HepG2 (cell line): ENCODE results near the gene MAN1C1. TPM values are rescaled to one million over a fixed set of nuclear protein-coding genes. Genes with fewer than 3 reads are reported as not detected.

Source experiments
- ATAC-seq: fragments of 200-7000 bp; cut with Tn5 transposase; 3 replicates; pipeline ENCODE4 v1.9.1; 2020; ENCODE audit warnings: mild to moderate bottlenecking, moderate library complexity
- BruUV-seq: library from RNA; stranded (reverse); fragments of 400-500 nt; replicated peaks from 2 replicates; lab custom pipeline; 2021; lab: Mats Ljungman, UMichigan
- CTCF ChIA-PET: fragments of 300-600 bp; formaldehyde crosslinking; extraction: SDS; loops from one replicate; lab custom pipeline; 2021; ENCODE audit warnings: low total read pairs, inconsistent platforms, low intra/inter-chr PET ratio; lab: Yijun Ruan, JAX
- POLR2A ChIA-PET: fragments of 350-600 bp; sonication (Branson Sonifier 250); formaldehyde crosslinking; loops from one replicate; lab custom pipeline; 2020; ENCODE audit warnings: antibody characterized with exemption, inconsistent platforms; lab: Yijun Ruan, JAX
- DNase-seq: peaks from one replicate; pipeline ENCODE4 v3.0.0-alpha.2; 2015; ENCODE audit warnings: low spot score
- FAIRE-seq: peaks from 3 replicates; lab custom pipeline; 2011; peaks lifted over from hg19 to GRCh38; lab: Jason Lieb, UNC
- H2AFZ ChIP-seq: one replicate; pipeline ENCODE4 v1.6.1; 2011; ENCODE audit warnings: low read length, inconsistent platforms
- H3K27ac ChIP-seq: fragments of 300-600 bp; 3 replicates; pipeline ENCODE4 v1.8.0; 2011; ENCODE audit warnings: mixed run types, mild to moderate bottlenecking, mixed read lengths, low read length, inconsistent platforms; ENCODE audit not compliant: insufficient read depth; ENCODE audit errors: extremely low read length
- H3K27me3 ChIP-seq, 2 experiments: fragments of 200-600 bp in 1 of 2; 2 replicates in 1 of 2; 3 replicates in 1 of 2; pipeline versions ENCODE4 v1.6.0 to v1.8.0; 2011; ENCODE audit warnings: low read length in 2 of 2, mild to moderate bottlenecking in 2 of 2, moderate library complexity in 2 of 2, inconsistent platforms in 1 of 2; ENCODE audit not compliant: insufficient read depth in 2 of 2, control insufficient read depth in 1 of 2
- H3K36me3 ChIP-seq, 2 experiments: fragments of 200-600 bp in 1 of 2; replicated peaks in 1 of 2; 2 replicates in 1 of 2; 3 replicates in 1 of 2; pipeline versions ENCODE4 v1.5.1 to v1.8.0; 2011; ENCODE audit warnings: low read length in 2 of 2, inconsistent platforms in 1 of 2; ENCODE audit not compliant: insufficient read depth in 2 of 2, control insufficient read depth in 1 of 2
- H3K4me1 ChIP-seq: 2 replicates; pipeline ENCODE4 v1.5.1; 2012; ENCODE audit warnings: low read length, inconsistent platforms; ENCODE audit not compliant: insufficient read depth
- H3K4me2 ChIP-seq: 2 replicates; pipeline ENCODE4 v1.6.0; 2011; ENCODE audit warnings: low read depth, low read length, inconsistent platforms
- H3K4me3 ChIP-seq, 3 experiments: fragments of 200-600 bp in 1 of 3; sonication (generic), shearing (Covaris generic) in 1 of 3; replicated peaks in 1 of 3; 2 replicates each; pipeline ENCODE4 v1.5.1; 2011 to 2016; ENCODE audit warnings: low read length in 3 of 3, inconsistent platforms in 2 of 3, low read depth in 2 of 3, mild to moderate bottlenecking in 2 of 3, control low read depth in 1 of 3, mixed read lengths in 1 of 3; ENCODE audit not compliant: insufficient read depth in 1 of 3
- H3K79me2 ChIP-seq: one replicate; pipeline ENCODE4 v1.6.1; 2011; ENCODE audit warnings: low read length, inconsistent platforms; ENCODE audit not compliant: insufficient read depth
- H3K9ac ChIP-seq: 2 replicates; pipeline ENCODE4 v1.6.0; 2011; ENCODE audit warnings: mild to moderate bottlenecking, low read depth, low read length, inconsistent platforms; ENCODE audit not compliant: insufficient read depth
- H3K9me3 ChIP-seq: 2 replicates; pipeline ENCODE4 v1.5.1; 2012; ENCODE audit warnings: mild to moderate bottlenecking, low read length
- H4K20me1 ChIP-seq: 2 replicates; pipeline ENCODE4 v1.6.0; 2011; ENCODE audit warnings: inconsistent platforms, mild to moderate bottlenecking, low read length, moderate library complexity; ENCODE audit not compliant: insufficient read depth
- ARHGAP35 ChIP-seq: sonication (generic); formaldehyde crosslinking; IDR thresholded peaks from 2 replicates; pipeline ENCODE4 v1.9.0; 2022; ENCODE audit warnings: mild to moderate bottlenecking, inconsistent platforms, moderate library complexity, missing genetic modification reagents, borderline replicate concordance
- EP300 ChIP-seq, 3 experiments: sonication (generic) in 1 of 3; formaldehyde crosslinking in 1 of 3; IDR thresholded peaks; 2 replicates each; pipeline versions ENCODE4 v1.5.1 to v1.6.1; 2011 to 2020; ENCODE audit warnings: low read depth in 2 of 3, low read length in 2 of 3, borderline replicate concordance in 1 of 3, improper control_type of control experiment in 1 of 3, mild to moderate bottlenecking in 1 of 3, missing genetic modification reagents in 1 of 3, moderate library complexity in 1 of 3
- FOXA1 ChIP-seq, 2 experiments: fragments of 450-650 bp in 1 of 2; sonication (generic) in 1 of 2; formaldehyde crosslinking in 1 of 2; IDR thresholded peaks; 2 replicates each; pipeline versions ENCODE4 v1.4.0 to v1.6.1; 2016 to 2020; ENCODE audit warnings: missing genetic modification reagents in 1 of 2
- HDAC1 ChIP-seq: sonication (generic); formaldehyde crosslinking; IDR thresholded peaks from 2 replicates; pipeline ENCODE4 v1.5.1; 2020; ENCODE audit warnings: mild to moderate bottlenecking, missing genetic modification reagents
- HNF4A ChIP-seq: sonication (generic); formaldehyde crosslinking; IDR thresholded peaks from 2 replicates; pipeline ENCODE4 v1.4.0; 2020; ENCODE audit warnings: missing genetic modification reagents
- IKZF1 ChIP-seq: fragments of 450-650 bp; IDR thresholded peaks from 2 replicates; pipeline ENCODE4 v1.7.1; 2016
- ISX ChIP-seq: sonication (generic); formaldehyde crosslinking; conservative IDR thresholded peaks from 2 replicates; pipeline ENCODE4 v1.5.0; 2020; ENCODE audit warnings: missing genetic modification reagents
- NFKB2 ChIP-seq: sonication (generic); formaldehyde crosslinking; IDR thresholded peaks from 2 replicates; pipeline ENCODE4 v1.4.0; 2020; ENCODE audit warnings: missing genetic modification reagents, borderline replicate concordance
- RXRB ChIP-seq: IDR thresholded peaks from 2 replicates; pipeline ENCODE4 v1.6.1; 2016; ENCODE audit warnings: borderline replicate concordance, missing genetic modification reagents, missing compliant biosample characterization
- SMARCC2 ChIP-seq: fragments of 450-650 bp; IDR thresholded peaks from 2 replicates; pipeline ENCODE4 v1.6.1; 2017; ENCODE audit warnings: antibody characterized with exemption, mild to moderate bottlenecking
- SOX5 ChIP-seq: IDR thresholded peaks from 2 replicates; pipeline ENCODE4 v1.6.1; 2016; ENCODE audit warnings: borderline replicate concordance
- SP5 ChIP-seq: IDR thresholded peaks from 2 replicates; pipeline ENCODE4 v1.6.1; 2016; ENCODE audit warnings: low read depth, borderline replicate concordance
- ZBTB20 ChIP-seq: sonication (generic); formaldehyde crosslinking; IDR thresholded peaks from 2 replicates; pipeline ENCODE4 v1.8.1; 2023; ENCODE audit warnings: missing genetic modification reagents, low read depth, mild to moderate bottlenecking, borderline replicate concordance
- ZNF382 ChIP-seq: sonication (generic); formaldehyde crosslinking; IDR thresholded peaks from 2 replicates; pipeline ENCODE4 v1.5.0; 2020; ENCODE audit warnings: missing genetic modification reagents, mild to moderate bottlenecking, borderline replicate concordance
- ZNF790 ChIP-seq: sonication (generic); formaldehyde crosslinking; IDR thresholded peaks from 2 replicates; pipeline ENCODE4 v1.8.0; 2022; ENCODE audit warnings: missing genetic modification reagents, mild to moderate bottlenecking, borderline replicate concordance
- ZNF883 ChIP-seq: sonication (generic); formaldehyde crosslinking; IDR thresholded peaks from 2 replicates; pipeline ENCODE4 v1.5.1; 2020; ENCODE audit warnings: mild to moderate bottlenecking, missing genetic modification reagents; ENCODE audit errors: not compliant biosample characterization
- ZSCAN9 ChIP-seq: IDR thresholded peaks from 2 replicates; pipeline ENCODE4 v1.6.1; 2016; ENCODE audit warnings: borderline replicate concordance
- WGBS: methylation state at CpG from one replicate; pipeline ENCODE4 v1.1.6; 2017; ENCODE audit warnings: low lambda C conversion rate; 5-methylcytosine and 5-hydroxymethylcytosine counted together
- in situ Hi-C: cut with HindIII; loops from 2 replicates; pipeline ENCODE4 v1.10.0; 2017; ENCODE audit warnings: low pct_unique_long_range_greater_than_20kb; ENCODE audit not compliant: extremely low pct_ligation_motif_present
- intact Hi-C: fragments of 100-400 bp; cut with micrococcal nuclease; formaldehyde crosslinking; loops from one replicate; pipeline ENCODE4 v1.10.0; 2022; ENCODE audit not compliant: unreplicated experiment
- polyA plus RNA-seq, 8 experiments: library from polyadenylated mRNA; depleted of rRNA in 3 of 8; stranded (reverse) in 7 of 8; unstranded in 1 of 8; fragments of >200 nt; fragmentation: Illumina TruSeq in 4 of 8; extraction: Trizol in 4 of 8; gene quantifications; 2 replicates each; pipeline versions ENCODE4 v1.2.1 to v1.2.3, GENCODE V29; 2011 to 2016; ENCODE audit warnings: low read depth in 4 of 8, missing spikeins in 1 of 8, mixed read lengths in 1 of 8; ENCODE audit not compliant: insufficient read depth in 1 of 8
- total RNA-seq, 5 experiments: library from RNA; depleted of rRNA; stranded (reverse); fragments of >200 nt; fragmentation: Illumina TruSeq; extraction: Trizol; gene quantifications; 2 replicates each; pipeline ENCODE4 v1.2.3, GENCODE V29; 2016; ENCODE audit warnings: low read depth in 1 of 5
- TF ChIP-seq, protein P1 (sequence below): sonication (generic); formaldehyde crosslinking; IDR thresholded peaks from 2 replicates; pipeline ENCODE4 v1.4.0; 2020; ENCODE audit warnings: mild to moderate bottlenecking, missing genetic modification reagents
- TF ChIP-seq, protein P2 (sequence below): sonication (generic); formaldehyde crosslinking; IDR thresholded peaks from 2 replicates; pipeline ENCODE4 v1.5.1; 2020; ENCODE audit warnings: mild to moderate bottlenecking, missing genetic modification reagents, moderate library complexity
- TF ChIP-seq, protein P3 (sequence below): sonication (generic); formaldehyde crosslinking; IDR thresholded peaks from 2 replicates; pipeline ENCODE4 v1.4.0; 2020; ENCODE audit warnings: missing genetic modification reagents; ENCODE audit errors: not compliant biosample characterization
- TF ChIP-seq, protein P4 (sequence below): sonication (generic); formaldehyde crosslinking; IDR thresholded peaks from 2 replicates; pipeline ENCODE4 v1.4.0; 2020; ENCODE audit warnings: missing genetic modification reagents, borderline replicate concordance

The MAN1C1 gene
- total and polyA plus RNA-seq, 2 of the 13 experiments (the other 11 are each of a cell fraction or from before 2014, with no cell fraction given) = 0.18 to 0.49 TPM

DNA sequence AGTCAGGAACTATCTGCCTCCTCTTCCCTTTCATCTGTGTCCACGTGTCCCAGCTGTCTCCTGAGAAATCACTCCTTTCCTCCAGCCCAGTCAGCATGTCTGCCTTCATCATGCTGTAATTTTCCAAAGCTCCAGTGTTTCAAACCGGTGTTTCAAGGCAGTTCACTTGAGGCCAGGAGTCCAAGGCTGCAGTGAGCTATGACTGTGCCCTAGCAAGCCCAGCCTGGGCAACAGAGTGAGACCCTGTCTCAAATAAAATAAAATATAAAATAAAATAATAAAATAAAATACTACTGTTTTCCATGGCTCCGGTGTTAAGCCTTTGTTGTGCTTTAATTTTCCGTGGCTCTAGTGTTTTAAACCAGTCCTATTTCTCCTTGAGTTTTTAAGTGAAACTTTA, 175.5 kb downstream of the MAN1C1 start:
- FAIRE-seq (no peak), ATAC-seq (peak; percentile 18; the same call in 1 of the 3 replicates), DNase-seq (no peak)
- no peaks in the 10 kb centered on the region for H3K9me3 ChIP-seq
- H2AFZ ChIP-seq = no peak overlapping the region
- no peaks in the 10 kb centered on the region for H3K36me3 ChIP-seq
- H3K4me1 ChIP-seq = peaks cover 20% of the 10 kb centered on the region
- no peak overlapping the region for H3K9ac ChIP-seq
- intact Hi-C loops = no loop called here
- H4K20me1 ChIP-seq = no peaks in the 10 kb centered on the region
- no peaks in the 10 kb centered on the region for H3K79me2 ChIP-seq
- POLR2A ChIA-PET = no interaction called here
- no peak overlapping the region for H3K4me2 ChIP-seq
- peaks cover 0 to 34% of the 10 kb centered on the region in 2 experiments; a peak in 3 of 5 replicates for H3K27me3 ChIP-seq
- BruUV-seq = no TSS peak
- CTCF ChIA-PET = no interaction called here
- WGBS = 43% methylated on average over 4 of the region's 4 CpGs
- no peak overlapping the region for H3K27ac ChIP-seq
- in situ Hi-C loops = no loop called here
- no peak overlapping the region for H3K4me3 ChIP-seq
- TF ChIP-seq RXRB (CRISPR knock-in tag) = 0 out of 2 replicates have a peak, but pooled peaks have one; percentile 21
- TF ChIP-seq, protein P1, sequence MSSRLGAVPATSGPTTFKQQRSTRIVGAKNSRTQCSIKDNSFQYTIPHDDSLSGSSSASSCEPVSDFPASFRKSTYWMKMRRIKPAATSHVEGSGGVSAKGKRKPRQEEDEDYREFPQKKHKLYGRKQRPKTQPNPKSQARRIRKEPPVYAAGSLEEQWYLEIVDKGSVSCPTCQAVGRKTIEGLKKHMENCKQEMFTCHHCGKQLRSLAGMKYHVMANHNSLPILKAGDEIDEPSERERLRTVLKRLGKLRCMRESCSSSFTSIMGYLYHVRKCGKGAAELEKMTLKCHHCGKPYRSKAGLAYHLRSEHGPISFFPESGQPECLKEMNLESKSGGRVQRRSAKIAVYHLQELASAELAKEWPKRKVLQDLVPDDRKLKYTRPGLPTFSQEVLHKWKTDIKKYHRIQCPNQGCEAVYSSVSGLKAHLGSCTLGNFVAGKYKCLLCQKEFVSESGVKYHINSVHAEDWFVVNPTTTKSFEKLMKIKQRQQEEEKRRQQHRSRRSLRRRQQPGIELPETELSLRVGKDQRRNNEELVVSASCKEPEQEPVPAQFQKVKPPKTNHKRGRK (CRISPR knock-in tag) = no peak
- TF ChIP-seq SMARCC2 = no peak
- TF ChIP-seq FOXA1 (IDR thresholded peaks at IDR 0.05) = no peak
- TF ChIP-seq FOXA1 (CRISPR knock-in tag; IDR thresholded peaks at IDR 0.05) = no peak
- no peak for TF ChIP-seq SP5 (CRISPR knock-in tag)
- no peak for TF ChIP-seq HDAC1
- TF ChIP-seq, protein P2, sequence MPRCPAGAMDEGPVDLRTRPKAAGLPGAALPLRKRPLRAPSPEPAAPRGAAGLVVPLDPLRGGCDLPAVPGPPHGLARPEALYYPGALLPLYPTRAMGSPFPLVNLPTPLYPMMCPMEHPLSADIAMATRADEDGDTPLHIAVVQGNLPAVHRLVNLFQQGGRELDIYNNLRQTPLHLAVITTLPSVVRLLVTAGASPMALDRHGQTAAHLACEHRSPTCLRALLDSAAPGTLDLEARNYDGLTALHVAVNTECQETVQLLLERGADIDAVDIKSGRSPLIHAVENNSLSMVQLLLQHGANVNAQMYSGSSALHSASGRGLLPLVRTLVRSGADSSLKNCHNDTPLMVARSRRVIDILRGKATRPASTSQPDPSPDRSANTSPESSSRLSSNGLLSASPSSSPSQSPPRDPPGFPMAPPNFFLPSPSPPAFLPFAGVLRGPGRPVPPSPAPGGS = no peak
- no peak for TF ChIP-seq IKZF1
- TF ChIP-seq, protein P3, sequence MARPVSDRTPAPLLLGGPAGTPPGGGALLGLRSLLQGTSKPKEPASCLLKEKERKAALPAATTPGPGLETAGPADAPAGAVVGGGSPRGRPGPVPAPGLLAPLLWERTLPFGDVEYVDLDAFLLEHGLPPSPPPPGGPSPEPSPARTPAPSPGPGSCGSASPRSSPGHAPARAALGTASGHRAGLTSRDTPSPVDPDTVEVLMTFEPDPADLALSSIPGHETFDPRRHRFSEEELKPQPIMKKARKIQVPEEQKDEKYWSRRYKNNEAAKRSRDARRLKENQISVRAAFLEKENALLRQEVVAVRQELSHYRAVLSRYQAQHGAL (CRISPR knock-in tag) = no peak
- TF ChIP-seq HNF4A (CRISPR knock-in tag) = peak; percentile 37; the same call in 1 of the 2 replicates
- no peak for TF ChIP-seq ARHGAP35
- no peak for TF ChIP-seq ZNF790 (CRISPR knock-in tag)
- no peak for TF ChIP-seq ZNF382 (CRISPR knock-in tag)
- TF ChIP-seq ZSCAN9 (CRISPR knock-in tag) = no peak
- TF ChIP-seq ZBTB20 (CRISPR knock-in tag) = no peak
- no peak for TF ChIP-seq NFKB2 (CRISPR knock-in tag)
- peak in 1 of 2 experiments; percentile 10; a peak in 1 of 4 replicates for TF ChIP-seq EP300 (IDR thresholded peaks at IDR 0.05; ENCODE audit: low read depth in 2 of 2, low read length in 2 of 2)
- TF ChIP-seq EP300 (CRISPR knock-in tag; IDR thresholded peaks at IDR 0.05; ENCODE audit: borderline replicate concordance) = no peak
- no peak for TF ChIP-seq ISX (CRISPR knock-in tag)
- no peak for TF ChIP-seq SOX5 (CRISPR knock-in tag)
- TF ChIP-seq, protein P4, sequence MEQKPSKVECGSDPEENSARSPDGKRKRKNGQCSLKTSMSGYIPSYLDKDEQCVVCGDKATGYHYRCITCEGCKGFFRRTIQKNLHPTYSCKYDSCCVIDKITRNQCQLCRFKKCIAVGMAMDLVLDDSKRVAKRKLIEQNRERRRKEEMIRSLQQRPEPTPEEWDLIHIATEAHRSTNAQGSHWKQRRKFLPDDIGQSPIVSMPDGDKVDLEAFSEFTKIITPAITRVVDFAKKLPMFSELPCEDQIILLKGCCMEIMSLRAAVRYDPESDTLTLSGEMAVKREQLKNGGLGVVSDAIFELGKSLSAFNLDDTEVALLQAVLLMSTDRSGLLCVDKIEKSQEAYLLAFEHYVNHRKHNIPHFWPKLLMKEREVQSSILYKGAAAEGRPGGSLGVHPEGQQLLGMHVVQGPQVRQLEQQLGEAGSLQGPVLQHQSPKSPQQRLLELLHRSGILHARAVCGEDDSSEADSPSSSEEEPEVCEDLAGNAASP = peak; percentile 70; the same call in 1 of the 2 replicates
- TF ChIP-seq ZNF883 = no peak
